SU-DHL-6 (cell line): ENCODE data around the gene RNASET2.

Experiments used
- EZH2phosphoT487 ChIP-seq: fragments of 200-600 bp; sonication (generic), shearing (Covaris generic); conservative IDR thresholded peaks from 2 replicates; pipeline ENCODE4 v1.6.1; 2018; ENCODE audit warnings: mild to moderate bottlenecking, antibody characterized with exemption, low read length, moderate library complexity, mixed read lengths
- TF ChIP-seq, protein P1 (sequence below): fragments of 200-600 bp; sonication (generic); IDR thresholded peaks from one replicate; pipeline ENCODE4 v1.5.1; 2017; ENCODE audit warnings: antibody characterized with exemption, mild to moderate bottlenecking, low read length, moderate library complexity; ENCODE audit not compliant: insufficient read depth, poor library complexity, severe bottlenecking

DNA sequence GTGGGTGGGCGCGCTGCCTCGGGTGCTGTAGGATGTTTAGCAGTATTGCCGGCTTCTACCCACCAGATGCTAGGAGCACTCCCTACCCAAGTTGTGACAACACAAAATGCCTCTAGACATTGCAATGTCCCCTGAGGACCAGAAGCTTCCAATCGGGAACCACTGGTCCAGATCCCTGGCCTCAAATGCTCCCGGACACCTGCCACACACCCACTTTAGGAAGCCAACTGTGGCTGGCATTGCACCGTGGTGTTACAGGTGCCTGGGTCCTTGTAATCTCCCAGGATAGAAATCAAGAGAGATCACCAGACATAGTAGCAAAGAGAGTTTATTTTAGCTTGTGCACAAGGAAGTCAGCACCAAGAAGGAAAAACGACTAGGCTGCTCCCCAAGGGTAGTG lies 14.9 kb upstream of the RNASET2 start:
- TF ChIP-seq, protein P1, sequence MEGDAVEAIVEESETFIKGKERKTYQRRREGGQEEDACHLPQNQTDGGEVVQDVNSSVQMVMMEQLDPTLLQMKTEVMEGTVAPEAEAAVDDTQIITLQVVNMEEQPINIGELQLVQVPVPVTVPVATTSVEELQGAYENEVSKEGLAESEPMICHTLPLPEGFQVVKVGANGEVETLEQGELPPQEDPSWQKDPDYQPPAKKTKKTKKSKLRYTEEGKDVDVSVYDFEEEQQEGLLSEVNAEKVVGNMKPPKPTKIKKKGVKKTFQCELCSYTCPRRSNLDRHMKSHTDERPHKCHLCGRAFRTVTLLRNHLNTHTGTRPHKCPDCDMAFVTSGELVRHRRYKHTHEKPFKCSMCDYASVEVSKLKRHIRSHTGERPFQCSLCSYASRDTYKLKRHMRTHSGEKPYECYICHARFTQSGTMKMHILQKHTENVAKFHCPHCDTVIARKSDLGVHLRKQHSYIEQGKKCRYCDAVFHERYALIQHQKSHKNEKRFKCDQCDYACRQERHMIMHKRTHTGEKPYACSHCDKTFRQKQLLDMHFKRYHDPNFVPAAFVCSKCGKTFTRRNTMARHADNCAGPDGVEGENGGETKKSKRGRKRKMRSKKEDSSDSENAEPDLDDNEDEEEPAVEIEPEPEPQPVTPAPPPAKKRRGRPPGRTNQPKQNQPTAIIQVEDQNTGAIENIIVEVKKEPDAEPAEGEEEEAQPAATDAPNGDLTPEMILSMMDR: no peak
- no peak for TF ChIP-seq EZH2phosphoT487
